ENCODE data around the gene SERPINE3.
A peak's percentile ranks its signal among the peaks of the same experiment; 100 is the strongest.

Gene SERPINE3

GRCh38 chr13:51394724-51395123 lies 55.2 kb downstream of the SERPINE3 start:
- no peak overlapping the region for H2BK120ac ChIP-seq (ENCODE audit: low read depth, low read length)
- H3K4me1 ChIP-seq (ENCODE audit: control insufficient read depth in 2 of 2, insufficient read depth in 1 of 2, low read depth in 1 of 2, low read length in 2 of 2), result peaks cover 0 to 4% of the 10 kb centered on the region in 2 donors
- no peak overlapping the region for H2BK5ac ChIP-seq (ENCODE audit: low read length)
- H3K79me1 ChIP-seq (ENCODE audit: low read depth, low read length), result no peaks in the 10 kb centered on the region
- no peak overlapping the region for H4K8ac ChIP-seq (ENCODE audit: low read depth, low read length)
- H3K18ac ChIP-seq (ENCODE audit: low read length), result no peak overlapping the region
- no peak overlapping the region for H2AK5ac ChIP-seq (ENCODE audit: low read depth, low read length)
- H3K27ac ChIP-seq (replicated peaks; ENCODE audit: low read length), result no peak overlapping the region
- no peak overlapping the region for H3K4ac ChIP-seq (ENCODE audit: low read length)
- H3K4me2 ChIP-seq (ENCODE audit: insufficient read depth, low read length, poor library complexity, severe bottlenecking), result no peak overlapping the region
- no peak overlapping the region for H4K91ac ChIP-seq (ENCODE audit: low read depth, low read length, poor library complexity)
- no peak overlapping the region for H2BK15ac ChIP-seq (ENCODE audit: low read length)
- no peak for DNase-seq (ENCODE audit: low spot score)
- no peak overlapping the region for H2BK12ac ChIP-seq (ENCODE audit: low read length)
- peaks cover 0 to 11% of the 10 kb centered on the region in 2 donors for H3K36me3 ChIP-seq (replicated peaks in 1 of 2; ENCODE audit: control insufficient read depth in 2 of 2, insufficient read depth in 2 of 2, low read length in 2 of 2)
- no peaks in the 10 kb centered on the region for H3K27me3 ChIP-seq (ENCODE audit: control insufficient read depth in 3 of 3, insufficient read depth in 3 of 3, low read depth in 1 of 3, low read length in 3 of 3)
- no peaks in the 10 kb centered on the region for H3K9me3 ChIP-seq (replicated peaks in 1 of 2; ENCODE audit: control insufficient read depth in 2 of 2, insufficient read depth in 1 of 2, low read depth in 1 of 2, low read length in 2 of 2)
- H3K4me3 ChIP-seq (ENCODE audit: low read length in 2 of 2), result no peak overlapping the region
- no peak overlapping the region for H2AFZ ChIP-seq (ENCODE audit: low read length)
- H3K14ac ChIP-seq (ENCODE audit: low read length), result no peak overlapping the region
- no peak overlapping the region for H3K23ac ChIP-seq (ENCODE audit: low read depth, low read length, poor library complexity)
- H3K9ac ChIP-seq (ENCODE audit: low read depth, low read length, poor library complexity), result no peak overlapping the region

GRCh38 chr13:51396352-51396751 lies 56.9 kb downstream of the SERPINE3 start:
- no peak overlapping the region for H3K9ac ChIP-seq (ENCODE audit: low read depth, low read length, poor library complexity)
- no peak overlapping the region for H3K4me3 ChIP-seq (ENCODE audit: low read length in 2 of 2)
- no peak overlapping the region for H2BK5ac ChIP-seq (ENCODE audit: low read length)
- no peak overlapping the region for H2AFZ ChIP-seq (ENCODE audit: low read length)
- H3K4me1 ChIP-seq (ENCODE audit: control insufficient read depth in 2 of 2, insufficient read depth in 1 of 2, low read depth in 1 of 2, low read length in 2 of 2), result peaks cover 0 to 4% of the 10 kb centered on the region in 2 donors
- H4K8ac ChIP-seq (ENCODE audit: low read depth, low read length), result no peak overlapping the region
- H3K27me3 ChIP-seq (ENCODE audit: control insufficient read depth in 3 of 3, insufficient read depth in 3 of 3, low read depth in 1 of 3, low read length in 3 of 3), result no peaks in the 10 kb centered on the region
- no peak overlapping the region for H3K4me2 ChIP-seq (ENCODE audit: insufficient read depth, low read length, poor library complexity, severe bottlenecking)
- no peaks in the 10 kb centered on the region for H3K9me3 ChIP-seq (replicated peaks in 1 of 2; ENCODE audit: control insufficient read depth in 2 of 2, insufficient read depth in 1 of 2, low read depth in 1 of 2, low read length in 2 of 2)
- H3K18ac ChIP-seq (ENCODE audit: low read length), result no peak overlapping the region
- no peaks in the 10 kb centered on the region for H3K79me1 ChIP-seq (ENCODE audit: low read depth, low read length)
- H3K4ac ChIP-seq (ENCODE audit: low read length), result no peak overlapping the region
- no peak overlapping the region for H3K23ac ChIP-seq (ENCODE audit: low read depth, low read length, poor library complexity)
- WGBS, 2 donors (ENCODE audit: extremely low coverage in 2 of 2, insufficient read length in 2 of 2, insufficient replicate concordance in 1 of 2), result no CpG with 5 or more reads among the region's 2 CpGs
- no peak for DNase-seq (ENCODE audit: low spot score)
- H4K91ac ChIP-seq (ENCODE audit: low read depth, low read length, poor library complexity), result no peak overlapping the region
- H3K27ac ChIP-seq (replicated peaks; ENCODE audit: low read length), result no peak overlapping the region
- peaks cover 0 to 16% of the 10 kb centered on the region in 2 donors for H3K36me3 ChIP-seq (replicated peaks in 1 of 2; ENCODE audit: control insufficient read depth in 2 of 2, insufficient read depth in 2 of 2, low read length in 2 of 2)
- H3K14ac ChIP-seq (ENCODE audit: low read length), result no peak overlapping the region
- no peak overlapping the region for H2AK5ac ChIP-seq (ENCODE audit: low read depth, low read length)
- H2BK12ac ChIP-seq (ENCODE audit: low read length), result no peak overlapping the region
- no peak overlapping the region for H2BK15ac ChIP-seq (ENCODE audit: low read length)
- no peak overlapping the region for H2BK120ac ChIP-seq (ENCODE audit: low read depth, low read length)

GRCh38 chr13:51397262-51397941 lies 57.9 kb downstream of the SERPINE3 start:
- no peak overlapping the region for H2BK5ac ChIP-seq (ENCODE audit: low read length)
- H2BK15ac ChIP-seq (ENCODE audit: low read length), result no peak overlapping the region
- no peak overlapping the region for H4K8ac ChIP-seq (ENCODE audit: low read depth, low read length)
- no peak overlapping the region for H3K4ac ChIP-seq (ENCODE audit: low read length)
- H3K23ac ChIP-seq (ENCODE audit: low read depth, low read length, poor library complexity), result no peak overlapping the region
- no peak overlapping the region for H2AK5ac ChIP-seq (ENCODE audit: low read depth, low read length)
- H3K4me1 ChIP-seq (ENCODE audit: control insufficient read depth in 2 of 2, insufficient read depth in 1 of 2, low read depth in 1 of 2, low read length in 2 of 2), result peaks cover 0 to 4% of the 10 kb centered on the region in 2 donors
- H3K27me3 ChIP-seq (ENCODE audit: control insufficient read depth in 3 of 3, insufficient read depth in 3 of 3, low read depth in 1 of 3, low read length in 3 of 3), result no peaks in the 10 kb centered on the region
- H3K9ac ChIP-seq (ENCODE audit: low read depth, low read length, poor library complexity), result no peak overlapping the region
- no peak overlapping the region for H4K91ac ChIP-seq (ENCODE audit: low read depth, low read length, poor library complexity)
- H2BK12ac ChIP-seq (ENCODE audit: low read length), result no peak overlapping the region
- H3K4me3 ChIP-seq (ENCODE audit: low read length in 2 of 2), result no peak overlapping the region
- no CpG with 5 or more reads among the region's 6 CpGs for WGBS, 2 donors (ENCODE audit: extremely low coverage in 2 of 2, insufficient read length in 2 of 2, insufficient replicate concordance in 1 of 2)
- H3K4me2 ChIP-seq (ENCODE audit: insufficient read depth, low read length, poor library complexity, severe bottlenecking), result no peak overlapping the region
- no peak overlapping the region for H3K18ac ChIP-seq (ENCODE audit: low read length)
- H2BK120ac ChIP-seq (ENCODE audit: low read depth, low read length), result no peak overlapping the region
- peak overlapping the region; percentile 39 for H3K27ac ChIP-seq (replicated peaks; ENCODE audit: low read length)
- no peaks in the 10 kb centered on the region for H3K79me1 ChIP-seq (ENCODE audit: low read depth, low read length)
- no peak overlapping the region for H2AFZ ChIP-seq (ENCODE audit: low read length)
- H3K9me3 ChIP-seq (replicated peaks in 1 of 2; ENCODE audit: control insufficient read depth in 2 of 2, insufficient read depth in 1 of 2, low read depth in 1 of 2, low read length in 2 of 2), result no peaks in the 10 kb centered on the region
- no peak overlapping the region for H3K14ac ChIP-seq (ENCODE audit: low read length)
- H3K36me3 ChIP-seq (replicated peaks in 1 of 2; ENCODE audit: control insufficient read depth in 2 of 2, insufficient read depth in 2 of 2, low read length in 2 of 2), result peaks cover 0 to 16% of the 10 kb centered on the region in 2 donors
- DNase-seq (ENCODE audit: low spot score), result no peak

- Histone ChIP-seq H3K27ac (replicated peaks; ENCODE audit: low read length) (no peak overlapping the region), H2AK5ac (ENCODE audit: low read depth, low read length) (no peak overlapping the region), H2BK12ac (ENCODE audit: low read length) (no peak overlapping the region), H3K4me2 (ENCODE audit: insufficient read depth, low read length, poor library complexity, severe bottlenecking) (no peak overlapping the region), H3K9me3 (replicated peaks in 1 of 2; ENCODE audit: control insufficient read depth in 2 of 2, insufficient read depth in 1 of 2, low read depth in 1 of 2, low read length in 2 of 2) (peaks cover 0 to 3% of the 10 kb centered on the region in 2 donors), H3K36me3 (replicated peaks in 1 of 2; ENCODE audit: control insufficient read depth in 2 of 2, insufficient read depth in 2 of 2, low read length in 2 of 2) (peaks cover 1 to 4% of the 10 kb centered on the region in 2 donors), H3K23ac (ENCODE audit: low read depth, low read length, poor library complexity) (no peak overlapping the region), H2AFZ (ENCODE audit: low read length) (no peak overlapping the region), H3K4me1 (ENCODE audit: control insufficient read depth in 2 of 2, insufficient read depth in 1 of 2, low read depth in 1 of 2, low read length in 2 of 2) (no peaks in the 10 kb centered on the region), H3K4ac (ENCODE audit: low read length) (no peak overlapping the region), H3K18ac (ENCODE audit: low read length) (no peak overlapping the region), H2BK5ac (ENCODE audit: low read length) (no peak overlapping the region), H4K91ac (ENCODE audit: low read depth, low read length, poor library complexity) (no peak overlapping the region), H2BK15ac (ENCODE audit: low read length) (no peak overlapping the region), H3K79me1 (ENCODE audit: low read depth, low read length) (no peaks in the 10 kb centered on the region), H4K8ac (ENCODE audit: low read depth, low read length) (no peak overlapping the region), H2BK120ac (ENCODE audit: low read depth, low read length) (no peak overlapping the region), H3K27me3 (ENCODE audit: control insufficient read depth in 3 of 3, insufficient read depth in 3 of 3, low read depth in 1 of 3, low read length in 3 of 3) (no peaks in the 10 kb centered on the region), H3K9ac (ENCODE audit: low read depth, low read length, poor library complexity) (no peak overlapping the region), H3K14ac (ENCODE audit: low read length) (no peak overlapping the region), H3K4me3 (ENCODE audit: low read length in 2 of 2) (no peak overlapping the region)
- no CpG with 5 or more reads among the region's 2 CpGs for WGBS, 2 donors (ENCODE audit: extremely low coverage in 2 of 2, insufficient read length in 2 of 2, insufficient replicate concordance in 1 of 2)
- DNase-seq (ENCODE audit: low spot score), result no peak
Observed at GRCh38 chr13:51405176-51405575, 65.7 kb downstream of the SERPINE3 start.
